SK-N-SH (cell line): ENCODE data around the gene RAX. TPM values are rescaled to one million over a fixed set of nuclear protein-coding genes. Genes with fewer than 3 reads are reported as not detected.

Experiments used
- CTCF ChIA-PET: fragments of 300-600, 350-600 bp; formaldehyde crosslinking; extraction: SDS; loops from one replicate; lab custom pipeline; 2021; lab: Yijun Ruan, JAX
- POLR2A ChIA-PET: fragments of 350-600 bp; sonication (Branson Sonifier 250); formaldehyde crosslinking; extraction: SDS; loops from one replicate; lab custom pipeline; 2020; ENCODE audit warnings: antibody characterized with exemption, inconsistent platforms; lab: Yijun Ruan, JAX
- DNase-seq: peaks from one replicate; pipeline ENCODE4 v3.0.0; 2012
- H2AFZ ChIP-seq: fragments of 200-600 bp; sonication (generic); 2 replicates; pipeline ENCODE4 v1.8.1; 2016; ENCODE audit warnings: antibody characterized with exemption, mild to moderate bottlenecking, low read depth
- H3F3A ChIP-seq: fragments of 200-600 bp; sonication (generic); replicated peaks from 2 replicates; pipeline ENCODE3; 2016; ENCODE audit warnings: antibody characterized with exemption, mild to moderate bottlenecking; ENCODE audit not compliant: insufficient read depth
- H3K27ac ChIP-seq, 2 experiments: fragments of 200-500 bp in 1 of 2; fragments of 200-600 bp in 1 of 2; sonication (Bioruptor generic) in 1 of 2; sonication (generic), shearing (Covaris generic) in 1 of 2; 2 replicates each; pipeline versions ENCODE4 v1.5.1 to v1.6.1; 2014 to 2016; ENCODE audit warnings: low read depth in 2 of 2, inconsistent platforms in 1 of 2, low read length in 1 of 2, mild to moderate bottlenecking in 1 of 2, mixed read lengths in 1 of 2
- H3K27me3 ChIP-seq: fragments of 200-600 bp; sonication (generic), shearing (Covaris generic); 2 replicates; pipeline ENCODE4 v1.6.1; 2016; ENCODE audit warnings: mixed run types; ENCODE audit not compliant: insufficient read depth
- H3K36me3 ChIP-seq, 2 experiments: fragments of 200-500 bp in 1 of 2; fragments of 200-600 bp in 1 of 2; sonication (Bioruptor generic) in 1 of 2; sonication (generic) in 1 of 2; replicated peaks in 1 of 2; 2 replicates each; pipeline versions ENCODE3 to v1.5.1; 2014 to 2016; ENCODE audit warnings: low read length in 1 of 2, mild to moderate bottlenecking in 1 of 2; ENCODE audit not compliant: insufficient read depth in 2 of 2, control insufficient read depth in 1 of 2
- H3K4me1 ChIP-seq, 2 experiments: fragments of 200-500 bp in 1 of 2; fragments of 200-600 bp in 1 of 2; sonication (Bioruptor generic) in 1 of 2; sonication (generic), shearing (Covaris generic) in 1 of 2; 2 replicates each; pipeline versions ENCODE4 v1.5.1 to v1.6.1; 2014 to 2016; ENCODE audit warnings: low read depth in 1 of 2, low read length in 1 of 2, mixed run types in 1 of 2; ENCODE audit not compliant: insufficient read depth in 2 of 2, control insufficient read depth in 1 of 2
- H3K4me2 ChIP-seq: fragments of 200-600 bp; sonication (generic), shearing (Covaris generic); 2 replicates; pipeline ENCODE4 v1.6.1; 2017; ENCODE audit warnings: mixed run types
- H3K4me3 ChIP-seq, 2 experiments: fragments of 200-500 bp in 1 of 2; fragments of 200-600 bp in 1 of 2; sonication (Bioruptor generic) in 1 of 2; sonication (generic), shearing (Covaris generic) in 1 of 2; 2 replicates each; pipeline versions ENCODE4 v1.5.1 to v1.8.1; 2014 to 2016; ENCODE audit warnings: low read depth in 2 of 2, inconsistent platforms in 1 of 2, low read length in 1 of 2, mild to moderate bottlenecking in 1 of 2, mixed read lengths in 1 of 2, moderate library complexity in 1 of 2
- H3K79me2 ChIP-seq: fragments of 200-600 bp; sonication (generic); 2 replicates; pipeline ENCODE4 v1.8.1; 2017; ENCODE audit warnings: mild to moderate bottlenecking; ENCODE audit not compliant: insufficient read depth
- H3K9ac ChIP-seq: fragments of 200-600 bp; sonication (generic); 2 replicates; pipeline ENCODE4 v1.6.1; 2017; ENCODE audit warnings: mixed run types
- H3K9me2 ChIP-seq: fragments of 200-600 bp; sonication (generic); 2 replicates; pipeline ENCODE4 v1.6.1; 2017; ENCODE audit warnings: mixed run types
- H3K9me3 ChIP-seq: fragments of 200-600 bp; sonication (generic); 2 replicates; pipeline ENCODE4 v1.6.1; 2017; ENCODE audit warnings: mixed run types, mild to moderate bottlenecking, moderate library complexity
- H4K20me1 ChIP-seq: fragments of 200-600 bp; sonication (generic); 2 replicates; pipeline ENCODE4 v1.6.1; 2017; ENCODE audit warnings: mild to moderate bottlenecking, mixed run types; ENCODE audit not compliant: insufficient read depth
- CTCF ChIP-seq: fragments of 200-600 bp; sonication (generic); IDR thresholded peaks from 2 replicates; pipeline ENCODE4 v1.6.1; 2017; ENCODE audit warnings: antibody characterized with exemption, mild to moderate bottlenecking, moderate library complexity
- EZH2phosphoT487 ChIP-seq: fragments of 200-600 bp; sonication (generic); IDR thresholded peaks from 2 replicates; pipeline ENCODE4 v1.6.1; 2017; ENCODE audit warnings: low read depth, mixed run types, mild to moderate bottlenecking, antibody characterized with exemption, moderate library complexity, borderline replicate concordance
- MEF2A ChIP-seq: IDR thresholded peaks from 2 replicates; pipeline ENCODE4 v1.4.0; 2012; ENCODE audit warnings: low read depth, borderline replicate concordance
- NRF1 ChIP-seq: IDR thresholded peaks from 2 replicates; pipeline ENCODE4 v1.6.1; 2012; ENCODE audit warnings: low read depth, mild to moderate bottlenecking, low read length
- REST ChIP-seq: IDR thresholded peaks from 2 replicates; pipeline ENCODE4 v1.6.1; 2012; ENCODE audit warnings: mild to moderate bottlenecking, low read depth, low read length, moderate library complexity
- SIN3A ChIP-seq: IDR thresholded peaks from 2 replicates; pipeline ENCODE4 v1.6.1; 2012; ENCODE audit warnings: low read depth, mild to moderate bottlenecking, low read length, moderate library complexity, borderline replicate concordance
- SMC3 ChIP-seq: IDR thresholded peaks from 2 replicates; pipeline ENCODE4 v1.6.1; 2012; ENCODE audit warnings: low read depth, low read length, improper control_type of control experiment
- YY1 ChIP-seq: IDR thresholded peaks from 2 replicates; pipeline ENCODE4 v1.4.0; 2012; ENCODE audit warnings: low read depth, mild to moderate bottlenecking
- WGBS: methylation state at CpG from one replicate; pipeline ENCODE4 v1.1.6; 2017; ENCODE audit warnings: low lambda C conversion rate; 5-methylcytosine and 5-hydroxymethylcytosine counted together
- polyA plus RNA-seq, 3 experiments: library from polyadenylated mRNA; depleted of rRNA; stranded (reverse); fragments of >200 nt; gene quantifications; 2 replicates each; pipeline ENCODE4 v1.2.3, GENCODE V29; 2012

The RAX gene
- polyA plus RNA-seq, 1 of the 3 experiments (the other 2 are of a cell fraction), result not detected

GRCh38 chr18:59269563-59270119, 3.6 kb downstream of the RAX start:
- POLR2A ChIA-PET, result no interaction called here

GRCh38 chr18:59268721-59269562, 4.3 kb downstream of the RAX start:
- Histone ChIP-seq H3F3A (peaks cover 3% of the 10 kb centered on the region), H3K4me3 (peak overlapping the region in 1 of 2 experiments; percentile 38; a peak in 3 of 4 replicates), H3K4me2 (peak overlapping the region; percentile 50; the same call in 1 of the 2 replicates), H2AFZ (peak overlapping the region; percentile 41; the same call in 1 of the 2 replicates), H3K4me1 (peaks cover 4 to 12% of the 10 kb centered on the region in 2 experiments; a peak in 2 of 4 replicates), H3K9ac (no peak overlapping the region), H3K36me3 (no peaks in the 10 kb centered on the region), H3K27me3 (peaks cover 98% of the 10 kb centered on the region), H4K20me1 (no peaks in the 10 kb centered on the region), H3K9me3 (no peaks in the 10 kb centered on the region), H3K27ac (no peak overlapping the region), H3K9me2 (no peaks in the 10 kb centered on the region), H3K79me2 (no peaks in the 10 kb centered on the region)
- CTCF ChIA-PET, result interaction anchor here (0.6 to 8.4 kb wide), 13 partner anchors 10 to 134 kb away, joined by 3 to 92 read pairs (median 4); no protein-coding TSS in a partner anchor
- WGBS, result 10% methylated on average over 13 of the region's 90 CpGs
- no peak for TF ChIP-seq SIN3A
- TF ChIP-seq YY1, result no peak
- 0 out of 2 replicates have a peak, but pooled peaks have one; percentile 48 for TF ChIP-seq EZH2phosphoT487
- TF ChIP-seq CTCF, result no peak; the same call in none of the 2 replicates
- peak; percentile 42 for TF ChIP-seq SMC3
- DNase-seq, result peak; percentile 93
- POLR2A ChIA-PET, result no interaction called here

More at GRCh38 chr18:59269563-59270119, 3.6 kb downstream of the RAX start:
- no peaks in the 10 kb centered on the region for H3K9me3 ChIP-seq
- no peaks in the 10 kb centered on the region for H3K36me3 ChIP-seq
- H3K9ac ChIP-seq, result no peak overlapping the region
- H3K4me2 ChIP-seq, result no peak overlapping the region
- H3K79me2 ChIP-seq, result no peaks in the 10 kb centered on the region
- no peak for TF ChIP-seq NRF1
- no peak for TF ChIP-seq SMC3
- TF ChIP-seq MEF2A, result no peak
- TF ChIP-seq REST, result no peak
- TF ChIP-seq EZH2phosphoT487, result peak; percentile 86; the same call in 1 of the 2 replicates
- TF ChIP-seq, all 33 proteins: peak for 1
- CTCF ChIA-PET, result interaction anchor here (0.7 to 8.4 kb wide), 12 partner anchors 15 to 185 kb away, joined by 3 to 92 read pairs (median 4); partner anchors contain the start of gene LMAN1
- H3F3A ChIP-seq, result peaks cover 3% of the 10 kb centered on the region
- H3K4me3 ChIP-seq, result peak overlapping the region in 1 of 2 experiments; percentile 38; a peak in 1 of 4 replicates
- H3K9me2 ChIP-seq, result no peaks in the 10 kb centered on the region
- peaks cover 98% of the 10 kb centered on the region for H3K27me3 ChIP-seq
- H3K27ac ChIP-seq, result no peak overlapping the region
- WGBS, result 13% methylated on average over 13 of the region's 17 CpGs
- peaks cover 4 to 12% of the 10 kb centered on the region in 2 experiments; a peak in 2 of 4 replicates for H3K4me1 ChIP-seq
- no peaks in the 10 kb centered on the region for H4K20me1 ChIP-seq
- H2AFZ ChIP-seq, result no peak overlapping the region
- no peak for DNase-seq
